ENCODE data around the gene LCORL. TPM values are rescaled to one million over a fixed set of nuclear protein-coding genes. Genes with fewer than 3 reads are reported as not detected.

LCORL gene
- total RNA-seq, 6 experiments from 2014 or later = 4.3 to 8.7 (median 6.2) TPM

GRCh38 chr4:17846266-17846665 lies 175.3 kb downstream of the LCORL start:
- intact Hi-C loops (cut with DNase I) = no loop called here
- no peak overlapping the region for H3K4me3 ChIP-seq
- TF ChIP-seq POLR2A (IDR thresholded peaks at IDR 0.05) (no peak), CTCF (IDR thresholded peaks at IDR 0.05) (no peak)
- H3K27ac ChIP-seq = no peak overlapping the region
- no peaks in the 10 kb centered on the region for H3K36me3 ChIP-seq
- H3K9me3 ChIP-seq = no peaks in the 10 kb centered on the region
- no peak for DNase-seq
- H3K4me1 ChIP-seq = no peaks in the 10 kb centered on the region
- WGBS (ENCODE audit: insufficient coverage, low coverage, low lambda C conversion rate, missing lambda C conversion rate) = 89% methylated on average over 2 of the region's 2 CpGs
- no peak for ATAC-seq
- H3K27me3 ChIP-seq = no peaks in the 10 kb centered on the region

GRCh38 chr4:17823871-17824669 lies 197.5 kb downstream of the LCORL start:
- DNase-seq = no peak
- intact Hi-C loops (cut with DNase I) = no loop called here
- H3K4me1 ChIP-seq = no peaks in the 10 kb centered on the region
- H3K27me3 ChIP-seq = no peaks in the 10 kb centered on the region
- ATAC-seq = no peak
- no peaks in the 10 kb centered on the region for H3K9me3 ChIP-seq
- WGBS (ENCODE audit: insufficient coverage, low coverage, low lambda C conversion rate, missing lambda C conversion rate) = 100% methylated on average over 1 of the region's 1 CpG
- H3K4me3 ChIP-seq = no peak overlapping the region
- H3K36me3 ChIP-seq = no peaks in the 10 kb centered on the region
- H3K27ac ChIP-seq = no peak overlapping the region
- TF ChIP-seq CTCF (IDR thresholded peaks at IDR 0.05) (no peak), POLR2A (IDR thresholded peaks at IDR 0.05) (no peak)

- H3K27me3 ChIP-seq = no peaks in the 10 kb centered on the region
Observed at GRCh38 chr4:17817027-17817426, 204.5 kb downstream of the LCORL start.

GRCh38 chr4:17816142-17816541 lies 205.4 kb downstream of the LCORL start:
- H3K9me3 ChIP-seq = no peaks in the 10 kb centered on the region
- peaks cover 0 to 3% (median 0%) of the 10 kb centered on the region in 4 donors for H3K4me1 ChIP-seq
- no peak overlapping the region for H3K27ac ChIP-seq
- H3K4me3 ChIP-seq = no peak overlapping the region
- intact Hi-C loops (cut with DNase I) = loop anchor here in 1 of 2 donors (10.0 kb wide), 1 partner anchor 769 kb away; no protein-coding TSS in a partner anchor
- no peak for DNase-seq
- 98% methylated on average over 11 of the region's 12 CpGs for WGBS (ENCODE audit: insufficient coverage, low coverage, low lambda C conversion rate, missing lambda C conversion rate)
- ATAC-seq = no peak
- no peaks in the 10 kb centered on the region for H3K36me3 ChIP-seq
- H3K27me3 ChIP-seq = no peaks in the 10 kb centered on the region
- TF ChIP-seq CTCF (IDR thresholded peaks at IDR 0.05) = no peak

More at GRCh38 chr4:17817027-17817426, 204.5 kb downstream of the LCORL start:
- DNase-seq = no peak
- WGBS (ENCODE audit: insufficient coverage, low coverage, low lambda C conversion rate, missing lambda C conversion rate) = 58% methylated on average over 5 of the region's 5 CpGs
- peak; percentile 52 to 73 (median 56) for TF ChIP-seq CTCF (IDR thresholded peaks at IDR 0.05)
- no peak for TF ChIP-seq POLR2A (IDR thresholded peaks at IDR 0.05)
- no peak overlapping the region for H3K4me3 ChIP-seq
- ATAC-seq = peak; percentile 68 to 85 (median 77)
- no peaks in the 10 kb centered on the region for H3K9me3 ChIP-seq
- H3K27ac ChIP-seq = no peak overlapping the region
- no peaks in the 10 kb centered on the region for H3K4me1 ChIP-seq
- intact Hi-C loops (cut with DNase I) = loop anchor here in 1 of 2 donors (10.0 kb wide), 1 partner anchor 768 kb away; no protein-coding TSS in a partner anchor
- H3K36me3 ChIP-seq = no peaks in the 10 kb centered on the region
